VCaP (cell line): ENCODE measurements around the gene TRIP4.

Source experiments
- H3K27ac ChIP-seq: fragments of 450-650 bp; 2 replicates; pipeline ENCODE4 v1.5.1; 2017
- CTCF ChIP-seq: fragments of 450-650 bp; conservative IDR thresholded peaks from 2 replicates; pipeline ENCODE4 v1.5.1; 2017; ENCODE audit warnings: mild to moderate bottlenecking, moderate library complexity

TRIP4 gene

GRCh38 chr15:64455961-64456371, 68.3 kb downstream of the TRIP4 start:
- no peak for TF ChIP-seq CTCF
- H3K27ac ChIP-seq, result peak overlapping the region; percentile 88

- peak overlapping the region; percentile 88 for H3K27ac ChIP-seq
- no peak for TF ChIP-seq CTCF
Measured at GRCh38 chr15:64456634-64457108, 69.0 kb downstream of the TRIP4 start.

- peak overlapping the region; percentile 88; the same call in 1 of the 2 replicates for H3K27ac ChIP-seq
- no peak for TF ChIP-seq CTCF
Measured at GRCh38 chr15:64459066-64459781, 71.6 kb downstream of the TRIP4 start.

GRCh38 chr15:64460206-64460723, 72.6 kb downstream of the TRIP4 start, which contains the start of gene ZNF609:
TSS of gene ZNF609 (plus strand) at chr15:64460578. CDS start at chr15:64499420, 38,842 bp downstream.
- H3K27ac ChIP-seq, result peak within 1 kb of the TSS; percentile 85
- TF ChIP-seq CTCF, result no peak

GRCh38 chr15:64460724-64461720, 73.4 kb downstream of the TRIP4 start:
- TF ChIP-seq CTCF, result no peak
- peak overlapping the region; percentile 85 for H3K27ac ChIP-seq

- no peak for TF ChIP-seq CTCF
Measured at GRCh38 chr15:64461721-64462162, 74.1 kb downstream of the TRIP4 start.

GRCh38 chr15:64462492-64462891, 74.9 kb downstream of the TRIP4 start:
- TF ChIP-seq CTCF, result no peak
- peak overlapping the region; percentile 85 for H3K27ac ChIP-seq

More at GRCh38 chr15:64461721-64462162, 74.1 kb downstream of the TRIP4 start:
- H3K27ac ChIP-seq, result peak overlapping the region; percentile 85
